SK-N-SH (cell line): Measurements from ENCODE around the gene CDC37. TPM values are rescaled to one million over a fixed set of nuclear protein-coding genes. Genes with fewer than 3 reads are reported as not detected.
A peak's percentile ranks its signal among the peaks of the same experiment; 100 is the strongest.

Experiments
- CTCF ChIA-PET: fragments of 300-600, 350-600 bp; formaldehyde crosslinking; extraction: SDS; loops from one replicate; lab custom pipeline; 2021; lab: Yijun Ruan, JAX
- POLR2A ChIA-PET: fragments of 350-600 bp; sonication (Branson Sonifier 250); formaldehyde crosslinking; extraction: SDS; loops from one replicate; lab custom pipeline; 2020; ENCODE audit warnings: antibody characterized with exemption, inconsistent platforms; lab: Yijun Ruan, JAX
- DNase-seq: peaks from one replicate; pipeline ENCODE4 v3.0.0; 2012
- H2AFZ ChIP-seq: fragments of 200-600 bp; sonication (generic); 2 replicates; pipeline ENCODE4 v1.8.1; 2016; ENCODE audit warnings: antibody characterized with exemption, mild to moderate bottlenecking, low read depth
- H3F3A ChIP-seq: fragments of 200-600 bp; sonication (generic); replicated peaks from 2 replicates; pipeline ENCODE3; 2016; ENCODE audit warnings: antibody characterized with exemption, mild to moderate bottlenecking; ENCODE audit not compliant: insufficient read depth
- H3K27ac ChIP-seq, 2 experiments: fragments of 200-500 bp in 1 of 2; fragments of 200-600 bp in 1 of 2; sonication (Bioruptor generic) in 1 of 2; sonication (generic), shearing (Covaris generic) in 1 of 2; 2 replicates each; pipeline versions ENCODE4 v1.5.1 to v1.6.1; 2014 to 2016; ENCODE audit warnings: low read depth in 2 of 2, inconsistent platforms in 1 of 2, low read length in 1 of 2, mild to moderate bottlenecking in 1 of 2, mixed read lengths in 1 of 2
- H3K27me3 ChIP-seq: fragments of 200-600 bp; sonication (generic), shearing (Covaris generic); 2 replicates; pipeline ENCODE4 v1.6.1; 2016; ENCODE audit warnings: mixed run types; ENCODE audit not compliant: insufficient read depth
- H3K36me3 ChIP-seq, 2 experiments: fragments of 200-500 bp in 1 of 2; fragments of 200-600 bp in 1 of 2; sonication (Bioruptor generic) in 1 of 2; sonication (generic) in 1 of 2; replicated peaks in 1 of 2; 2 replicates each; pipeline versions ENCODE3 to v1.5.1; 2014 to 2016; ENCODE audit warnings: low read length in 1 of 2, mild to moderate bottlenecking in 1 of 2; ENCODE audit not compliant: insufficient read depth in 2 of 2, control insufficient read depth in 1 of 2
- H3K4me1 ChIP-seq, 2 experiments: fragments of 200-500 bp in 1 of 2; fragments of 200-600 bp in 1 of 2; sonication (Bioruptor generic) in 1 of 2; sonication (generic), shearing (Covaris generic) in 1 of 2; 2 replicates each; pipeline versions ENCODE4 v1.5.1 to v1.6.1; 2014 to 2016; ENCODE audit warnings: low read depth in 1 of 2, low read length in 1 of 2, mixed run types in 1 of 2; ENCODE audit not compliant: insufficient read depth in 2 of 2, control insufficient read depth in 1 of 2
- H3K4me2 ChIP-seq: fragments of 200-600 bp; sonication (generic), shearing (Covaris generic); 2 replicates; pipeline ENCODE4 v1.6.1; 2017; ENCODE audit warnings: mixed run types
- H3K4me3 ChIP-seq, 2 experiments: fragments of 200-500 bp in 1 of 2; fragments of 200-600 bp in 1 of 2; sonication (Bioruptor generic) in 1 of 2; sonication (generic), shearing (Covaris generic) in 1 of 2; 2 replicates each; pipeline versions ENCODE4 v1.5.1 to v1.8.1; 2014 to 2016; ENCODE audit warnings: low read depth in 2 of 2, inconsistent platforms in 1 of 2, low read length in 1 of 2, mild to moderate bottlenecking in 1 of 2, mixed read lengths in 1 of 2, moderate library complexity in 1 of 2
- H3K79me2 ChIP-seq: fragments of 200-600 bp; sonication (generic); 2 replicates; pipeline ENCODE4 v1.8.1; 2017; ENCODE audit warnings: mild to moderate bottlenecking; ENCODE audit not compliant: insufficient read depth
- H3K9ac ChIP-seq: fragments of 200-600 bp; sonication (generic); 2 replicates; pipeline ENCODE4 v1.6.1; 2017; ENCODE audit warnings: mixed run types
- H3K9me2 ChIP-seq: fragments of 200-600 bp; sonication (generic); 2 replicates; pipeline ENCODE4 v1.6.1; 2017; ENCODE audit warnings: mixed run types
- H3K9me3 ChIP-seq: fragments of 200-600 bp; sonication (generic); 2 replicates; pipeline ENCODE4 v1.6.1; 2017; ENCODE audit warnings: mixed run types, mild to moderate bottlenecking, moderate library complexity
- H4K20me1 ChIP-seq: fragments of 200-600 bp; sonication (generic); 2 replicates; pipeline ENCODE4 v1.6.1; 2017; ENCODE audit warnings: mild to moderate bottlenecking, mixed run types; ENCODE audit not compliant: insufficient read depth
- CHD2 ChIP-seq: fragments of 150-350 bp; IDR thresholded peaks from 2 replicates; pipeline ENCODE4 v1.6.1; 2018; ENCODE audit warnings: low read length; ENCODE audit not compliant: partially characterized antibody
- EP300 ChIP-seq, 2 experiments: IDR thresholded peaks; 2 replicates each; pipeline versions ENCODE4 v1.4.0 to v1.6.1; 2012; ENCODE audit warnings: borderline replicate concordance in 1 of 2, low read depth in 1 of 2, low read length in 1 of 2
- FOXJ3 ChIP-seq: sonication (generic); formaldehyde crosslinking; IDR thresholded peaks from 2 replicates; pipeline ENCODE4 v1.5.1; 2020; ENCODE audit warnings: mild to moderate bottlenecking, missing genetic modification reagents
- GATA2 ChIP-seq: sonication (generic); formaldehyde crosslinking; IDR thresholded peaks from 2 replicates; pipeline ENCODE4 v1.5.0; 2020; ENCODE audit warnings: mild to moderate bottlenecking, missing genetic modification reagents
- JUND ChIP-seq: IDR thresholded peaks from 2 replicates; pipeline ENCODE4 v1.4.0; 2012
- MAX ChIP-seq: IDR thresholded peaks from 2 replicates; pipeline ENCODE4 v1.4.0; 2012; ENCODE audit warnings: low read depth
- MEF2A ChIP-seq: IDR thresholded peaks from 2 replicates; pipeline ENCODE4 v1.4.0; 2012; ENCODE audit warnings: low read depth, borderline replicate concordance
- MXI1 ChIP-seq: IDR thresholded peaks from 2 replicates; pipeline ENCODE4 v1.6.1; 2012; ENCODE audit warnings: mild to moderate bottlenecking, low read depth, low read length, improper control_type of control experiment
- NFIC ChIP-seq: IDR thresholded peaks from 2 replicates; pipeline ENCODE4 v1.4.0; 2012; ENCODE audit warnings: borderline replicate concordance
- PBX3 ChIP-seq: IDR thresholded peaks from 2 replicates; pipeline ENCODE4; 2012
- RCOR1 ChIP-seq: fragments of 150-350 bp; IDR thresholded peaks from 2 replicates; pipeline ENCODE4 v1.6.1; 2017; ENCODE audit warnings: antibody characterized with exemption, low read length
- RXRA ChIP-seq: IDR thresholded peaks from 2 replicates; pipeline ENCODE4 v1.4.0; 2012; ENCODE audit warnings: low read depth, mild to moderate bottlenecking, borderline replicate concordance
- SIN3A ChIP-seq: IDR thresholded peaks from 2 replicates; pipeline ENCODE4 v1.6.1; 2012; ENCODE audit warnings: low read depth, mild to moderate bottlenecking, low read length, moderate library complexity, borderline replicate concordance
- SMC3 ChIP-seq: IDR thresholded peaks from 2 replicates; pipeline ENCODE4 v1.6.1; 2012; ENCODE audit warnings: low read depth, low read length, improper control_type of control experiment
- TAF1 ChIP-seq: IDR thresholded peaks from 2 replicates; pipeline ENCODE4 v1.6.1; 2012; ENCODE audit warnings: low read depth, mild to moderate bottlenecking, low read length, moderate library complexity, borderline replicate concordance
- USF1 ChIP-seq: IDR thresholded peaks from 2 replicates; pipeline ENCODE4 v1.4.0; 2012; ENCODE audit warnings: low read depth, borderline replicate concordance
- USF2 ChIP-seq: fragments of 150-350 bp; IDR thresholded peaks from 2 replicates; pipeline ENCODE4 v1.6.1; 2017; ENCODE audit warnings: antibody characterized with exemption, low read length, low read depth, borderline replicate concordance
- ZBTB33 ChIP-seq: IDR thresholded peaks from 2 replicates; pipeline ENCODE4 v1.4.0; 2012; ENCODE audit warnings: low read depth, borderline replicate concordance
- WGBS: methylation state at CpG from one replicate; pipeline ENCODE4 v1.1.6; 2017; ENCODE audit warnings: low lambda C conversion rate; 5-methylcytosine and 5-hydroxymethylcytosine counted together
- polyA plus RNA-seq, 3 experiments: library from polyadenylated mRNA; depleted of rRNA; stranded (reverse); fragments of >200 nt; gene quantifications; 2 replicates each; pipeline ENCODE4 v1.2.3, GENCODE V29; 2012

Gene CDC37
- polyA plus RNA-seq, 1 of the 3 experiments (the other 2 are of a cell fraction) = 1,026 TPM

- no peak for TF ChIP-seq USF1
- TF ChIP-seq RXRA = no peak
- no peak for TF ChIP-seq PBX3
- TF ChIP-seq ZBTB33 = no peak
Measured at GRCh38 chr19:10418235-10418484, 14.8 kb upstream of the CDC37 start (continued).

GRCh38 chr19:10417541-10418234 lies 14.3 kb upstream of the CDC37 start:
- Histone ChIP-seq H3K36me3 (no peaks in the 10 kb centered on the region), H4K20me1 (no peaks in the 10 kb centered on the region), H3K27me3 (peaks cover 45% of the 10 kb centered on the region), H3K4me2 (peak overlapping the region; percentile 78), H3K9me2 (no peaks in the 10 kb centered on the region), H3K79me2 (no peaks in the 10 kb centered on the region), H2AFZ (no peak overlapping the region), H3K9ac (no peak overlapping the region), H3F3A (peaks cover 23% of the 10 kb centered on the region), H3K4me1 (peaks cover 5 to 10% of the 10 kb centered on the region in 2 experiments; a peak in 1 of 4 replicates), H3K9me3 (no peaks in the 10 kb centered on the region), H3K27ac (no peak overlapping the region), H3K4me3 (no peak overlapping the region)
- WGBS = 20% methylated on average over 13 of the region's 30 CpGs
- POLR2A ChIA-PET = interaction anchor here (1.0 kb wide), 1 partner anchor 12 kb away, joined by 3 read pairs; no protein-coding TSS in a partner anchor
- DNase-seq = peak; percentile 39
- CTCF ChIA-PET = interaction anchor here (0.6 to 11.8 kb wide), 30 partner anchors 11 to 240 kb away, joined by 3 to 313 read pairs (median 4); partner anchors contain the start of genes CDC37, ICAM1, ICAM4 and ICAM5
- TF ChIP-seq NFIC (no peak), FOXJ3 (CRISPR knock-in tag) (no peak), JUND (no peak), SIN3A (no peak), CHD2 (no peak), USF1 (no peak), GATA2 (CRISPR knock-in tag) (no peak), MXI1 (no peak), ZBTB33 (no peak), RXRA (no peak), SMC3 (no peak), EP300 (IDR thresholded peaks at IDR 0.05; ENCODE audit: borderline replicate concordance in 1 of 2, low read depth in 1 of 2, low read length in 1 of 2) (no peak), USF2 (no peak), MEF2A (no peak), RCOR1 (no peak), TAF1 (no peak), PBX3 (no peak), MAX (no peak)
